HG03108 (cell line): Measurements from ENCODE around the gene DTNB.
"Not testable (repeated sequence)": the region's sequence is repeated elsewhere in the genome, so short reads cannot be mapped to it uniquely, and the experiment has no call there.

Experiments
- ATAC-seq: cut with Tn5 transposase; IDR thresholded peaks from one replicate; pipeline ENCODE4 v1.9.1; 2021; ENCODE audit warnings: moderate library complexity; ENCODE audit not compliant: unreplicated experiment

Gene DTNB

GRCh38 chr2:25549571-25549970, 123.8 kb downstream of the DTNB start:
- not testable (repeated sequence) for ATAC-seq

- no peak for ATAC-seq
These were observed 124.8 kb downstream of the DTNB start for GRCh38 chr2:25548601-25549000.

- ATAC-seq, result no peak
These were observed 126.5 kb downstream of the DTNB start for GRCh38 chr2:25546852-25547251.

GRCh38 chr2:25545899-25546298, 127.5 kb downstream of the DTNB start:
- no peak for ATAC-seq

GRCh38 chr2:25544445-25544844, 128.9 kb downstream of the DTNB start:
- ATAC-seq, result no peak

GRCh38 chr2:25543939-25544338, 129.4 kb downstream of the DTNB start:
- ATAC-seq, result no peak

- no peak for ATAC-seq
These were observed 132.0 kb downstream of the DTNB start for GRCh38 chr2:25541378-25541777.

GRCh38 chr2:25539136-25539535, 134.2 kb downstream of the DTNB start:
- ATAC-seq, result no peak

GRCh38 chr2:25537526-25537925, 135.9 kb downstream of the DTNB start:
- ATAC-seq, result no peak

- ATAC-seq, result not testable (repeated sequence)
These were observed 137.7 kb downstream of the DTNB start for GRCh38 chr2:25535411-25536289.

GRCh38 chr2:25534937-25535336, 138.4 kb downstream of the DTNB start:
- not testable (repeated sequence) for ATAC-seq

- no peak for ATAC-seq
These were observed 138.9 kb downstream of the DTNB start for GRCh38 chr2:25534455-25534854.

- not testable (repeated sequence) for ATAC-seq
These were observed 139.6 kb downstream of the DTNB start for GRCh38 chr2:25533771-25534170.

GRCh38 chr2:25532521-25532920, 140.9 kb downstream of the DTNB start:
- ATAC-seq, result no peak

GRCh38 chr2:25529034-25529433, 144.3 kb downstream of the DTNB start:
- no peak for ATAC-seq

GRCh38 chr2:25528173-25528572, 145.2 kb downstream of the DTNB start:
- no peak for ATAC-seq

GRCh38 chr2:25524507-25524906, 148.9 kb downstream of the DTNB start:
- ATAC-seq, result no peak

- ATAC-seq, result no peak
These were observed 150.3 kb downstream of the DTNB start for GRCh38 chr2:25523060-25523459.

- no peak for ATAC-seq
These were observed 151.6 kb downstream of the DTNB start for GRCh38 chr2:25521665-25522387.

- no peak for ATAC-seq
These were observed 152.3 kb downstream of the DTNB start for GRCh38 chr2:25521126-25521525.

GRCh38 chr2:25517701-25518100, 155.7 kb downstream of the DTNB start:
- ATAC-seq, result no peak

- ATAC-seq, result no peak
These were observed 159.2 kb downstream of the DTNB start for GRCh38 chr2:25514043-25514637.
